Choroid plexus epithelial cell (primary cell): ENCODE measurements around the gene SPATA2.
"Not testable (repeated sequence)": the region's sequence is repeated elsewhere in the genome, so short reads cannot be mapped to it uniquely, and the experiment has no call there.

ENCODE experiments used
- DNase-seq: peaks from one replicate; pipeline ENCODE4 v3.0.0-alpha.2; 2010; ENCODE audit warnings: low read depth
- H3K4me3 ChIP-seq: 2 replicates; pipeline ENCODE4 v1.5.1; 2011; ENCODE audit warnings: low read depth, mild to moderate bottlenecking, control low read depth, low read length, moderate library complexity
- TF ChIP-seq, protein P1 (sequence below): conservative IDR thresholded peaks from 2 replicates; pipeline ENCODE4 v1.5.1; 2011; ENCODE audit warnings: low read depth, mild to moderate bottlenecking, control low read depth, inconsistent platforms, low read length, moderate library complexity

SPATA2 gene

DNA sequence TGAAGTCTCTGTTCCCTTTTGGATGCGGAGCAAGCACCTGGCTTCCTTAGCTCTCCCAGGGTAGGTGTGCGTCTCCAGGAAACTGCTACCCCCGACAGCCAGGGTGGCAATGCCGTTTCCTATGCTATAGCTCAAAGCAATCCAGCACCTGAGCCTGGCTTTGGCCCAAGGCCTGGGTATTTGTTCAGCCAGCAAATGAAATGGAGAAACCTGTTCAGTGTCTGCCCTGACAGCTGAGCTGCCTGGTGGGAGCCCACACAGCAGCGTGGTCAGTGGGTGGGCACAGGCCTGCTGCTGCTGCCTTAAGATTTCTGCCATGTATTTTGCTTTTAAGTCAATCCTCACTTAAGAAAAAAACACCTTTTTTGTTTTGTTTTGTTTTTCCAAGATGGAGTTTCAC lies 13.7 kb downstream of the SPATA2 start:
- no peak for DNase-seq
- TF ChIP-seq, protein P1, sequence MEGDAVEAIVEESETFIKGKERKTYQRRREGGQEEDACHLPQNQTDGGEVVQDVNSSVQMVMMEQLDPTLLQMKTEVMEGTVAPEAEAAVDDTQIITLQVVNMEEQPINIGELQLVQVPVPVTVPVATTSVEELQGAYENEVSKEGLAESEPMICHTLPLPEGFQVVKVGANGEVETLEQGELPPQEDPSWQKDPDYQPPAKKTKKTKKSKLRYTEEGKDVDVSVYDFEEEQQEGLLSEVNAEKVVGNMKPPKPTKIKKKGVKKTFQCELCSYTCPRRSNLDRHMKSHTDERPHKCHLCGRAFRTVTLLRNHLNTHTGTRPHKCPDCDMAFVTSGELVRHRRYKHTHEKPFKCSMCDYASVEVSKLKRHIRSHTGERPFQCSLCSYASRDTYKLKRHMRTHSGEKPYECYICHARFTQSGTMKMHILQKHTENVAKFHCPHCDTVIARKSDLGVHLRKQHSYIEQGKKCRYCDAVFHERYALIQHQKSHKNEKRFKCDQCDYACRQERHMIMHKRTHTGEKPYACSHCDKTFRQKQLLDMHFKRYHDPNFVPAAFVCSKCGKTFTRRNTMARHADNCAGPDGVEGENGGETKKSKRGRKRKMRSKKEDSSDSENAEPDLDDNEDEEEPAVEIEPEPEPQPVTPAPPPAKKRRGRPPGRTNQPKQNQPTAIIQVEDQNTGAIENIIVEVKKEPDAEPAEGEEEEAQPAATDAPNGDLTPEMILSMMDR: no peak
- no peak overlapping the region for H3K4me3 ChIP-seq

DNA sequence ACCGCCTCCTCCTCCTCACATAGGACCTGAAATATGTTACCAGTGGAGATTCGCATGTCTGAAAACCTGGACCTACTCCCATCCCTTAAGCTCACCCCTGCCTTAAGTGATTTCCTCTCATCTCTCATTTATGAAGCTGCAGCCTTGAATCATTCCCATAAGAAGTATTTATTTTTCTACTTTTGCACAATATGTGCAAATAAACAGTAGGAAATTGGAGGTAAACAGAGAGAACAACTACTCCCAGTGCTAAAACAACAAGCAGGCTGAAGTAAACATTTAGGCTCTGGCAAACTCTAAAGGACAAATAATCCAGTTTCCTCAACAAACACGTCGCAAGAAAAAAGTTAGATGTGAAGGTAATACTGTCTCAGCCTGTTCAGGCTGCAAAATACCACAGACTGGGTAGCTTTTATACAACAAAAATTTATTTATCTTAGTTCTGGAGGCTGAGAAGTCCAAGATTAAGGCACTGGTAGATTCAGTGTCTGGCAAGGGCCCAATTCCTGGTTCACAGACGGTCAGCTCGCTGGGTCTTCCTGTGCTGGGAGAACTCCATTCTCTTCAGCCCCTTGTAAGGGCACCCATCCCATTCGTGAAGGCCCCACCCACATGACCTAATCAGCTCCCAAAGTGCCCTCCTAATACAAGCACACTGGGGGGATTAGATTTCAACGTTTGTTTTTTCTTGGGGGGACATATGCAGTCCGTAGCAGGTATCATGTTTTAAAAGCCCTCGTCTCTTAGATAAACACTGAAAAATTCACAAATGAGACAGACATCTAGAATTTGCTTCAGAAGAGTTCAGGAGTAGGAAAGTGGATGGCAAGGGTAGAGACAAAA lies 15.6 kb downstream of the SPATA2 start:
- no peak overlapping the region for H3K4me3 ChIP-seq

DNA sequence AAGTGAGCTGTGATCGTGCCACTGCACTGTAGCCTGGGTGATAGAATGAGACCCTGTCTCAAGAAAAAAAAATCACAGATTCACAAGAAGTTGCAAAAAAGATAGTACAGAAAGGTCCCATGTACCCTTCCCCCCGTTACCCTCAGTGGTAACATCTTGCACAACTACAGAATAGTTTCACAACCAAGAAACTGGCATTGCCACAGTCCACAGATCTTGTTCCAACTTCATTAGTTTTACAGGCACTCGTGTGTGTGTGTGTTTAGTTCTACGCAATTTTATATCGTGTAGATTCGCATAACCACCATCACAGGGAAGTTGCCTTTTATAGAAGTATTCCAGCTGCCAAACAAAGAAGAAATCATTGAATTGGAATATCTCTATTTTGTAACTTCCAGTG lies 19.1 kb downstream of the SPATA2 start:
- DNase-seq: no peak
- TF ChIP-seq, protein P1: no peak
- H3K4me3 ChIP-seq: no peak overlapping the region

More for the DNA sequence above, 15.6 kb downstream of the SPATA2 start:
- no peak for DNase-seq
- TF ChIP-seq, protein P1: no peak

DNA sequence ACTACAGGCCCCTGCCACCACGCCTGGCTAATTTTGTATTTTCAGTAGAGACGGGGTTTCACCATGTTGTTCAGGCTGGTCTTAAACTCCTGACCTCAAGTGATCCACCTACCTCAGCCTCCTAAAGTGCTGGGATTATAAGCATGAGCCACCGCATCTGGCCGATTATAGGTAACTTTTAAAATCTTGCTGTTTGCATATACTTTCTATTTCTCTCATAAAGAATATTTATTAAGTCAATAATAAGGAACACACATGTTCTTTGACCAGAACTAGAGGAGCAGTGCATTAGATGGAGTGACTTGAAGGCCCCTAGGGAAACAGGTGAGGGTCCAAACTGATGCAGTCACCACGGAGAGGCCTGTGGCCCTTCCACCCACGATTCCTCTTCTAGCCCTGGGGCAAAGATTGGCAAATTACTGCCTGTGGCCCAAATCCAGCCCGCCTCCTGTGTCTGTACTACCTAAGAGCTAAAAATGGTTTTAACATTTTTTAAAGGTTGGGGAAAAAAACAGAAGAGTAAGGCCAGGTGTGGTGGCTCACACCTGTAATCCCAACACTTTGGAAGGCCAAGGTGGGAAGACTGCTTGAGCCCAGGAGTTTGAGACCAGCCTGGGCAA lies 19.7 kb downstream of the SPATA2 start:
- H3K4me3 ChIP-seq, DNase-seq: not testable (repeated sequence)

DNA sequence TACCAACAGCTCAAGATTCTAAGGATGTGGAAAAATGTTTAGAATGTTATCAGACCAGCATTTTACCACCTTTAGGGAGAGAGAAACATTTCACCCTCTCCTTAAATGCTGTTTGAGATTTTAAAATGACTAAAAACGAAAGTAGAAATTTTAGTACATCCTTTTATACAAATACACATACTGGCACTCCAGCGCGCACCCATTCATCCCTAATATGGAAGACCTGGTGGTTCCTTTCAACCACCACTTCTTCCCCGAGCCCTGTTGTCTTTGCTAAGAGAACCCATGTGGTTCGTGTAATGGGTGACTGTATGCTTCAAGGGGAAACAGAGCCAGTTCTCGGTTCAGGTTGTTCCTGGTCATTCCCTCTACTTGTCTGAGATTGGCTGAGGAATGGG lies 21.3 kb downstream of the SPATA2 start:
- TF ChIP-seq, protein P1: no peak
- H3K4me3 ChIP-seq: no peak overlapping the region
- no peak for DNase-seq

DNA sequence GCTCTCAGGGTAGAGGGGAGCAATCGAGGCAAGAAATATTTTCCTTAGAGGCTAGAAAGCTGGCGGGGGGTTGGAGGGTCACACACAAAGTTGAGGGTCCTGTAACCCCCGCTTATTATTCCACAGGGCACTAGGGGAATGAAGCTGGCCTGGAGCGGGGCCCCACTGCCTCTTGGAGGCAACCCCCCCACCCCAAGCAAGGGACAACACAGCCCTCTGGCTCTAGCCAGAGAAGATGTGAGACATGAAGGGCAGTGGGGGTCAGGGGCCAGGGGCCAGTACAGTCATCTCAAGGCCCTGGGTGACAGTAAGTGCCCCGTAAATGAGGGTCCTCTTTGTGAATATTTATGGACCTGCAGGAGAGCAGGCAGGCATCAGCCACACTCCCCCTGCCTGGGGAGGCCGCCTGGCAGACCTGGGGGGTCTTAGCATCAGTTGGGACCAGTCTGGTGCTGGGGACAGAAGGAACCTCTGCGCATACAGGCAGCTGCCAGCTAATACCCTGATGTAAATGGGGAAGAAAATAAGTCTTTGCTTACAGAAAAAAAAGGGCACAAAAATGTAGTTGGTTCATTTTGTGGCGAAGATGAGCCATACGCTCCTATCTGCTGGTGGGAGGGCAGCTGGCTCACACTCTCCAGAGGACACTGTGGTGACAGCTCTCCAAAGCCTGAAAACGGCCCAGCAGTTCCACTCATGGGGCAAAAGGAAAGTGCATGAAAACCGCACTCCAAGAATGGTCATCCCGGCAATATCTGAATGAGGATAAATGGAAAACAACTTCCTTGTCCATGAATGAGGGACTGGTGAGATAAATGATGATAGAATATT lies 21.9 kb downstream of the SPATA2 start:
- TF ChIP-seq, protein P1: no peak
- H3K4me3 ChIP-seq: no peak overlapping the region
- no peak for DNase-seq

DNA sequence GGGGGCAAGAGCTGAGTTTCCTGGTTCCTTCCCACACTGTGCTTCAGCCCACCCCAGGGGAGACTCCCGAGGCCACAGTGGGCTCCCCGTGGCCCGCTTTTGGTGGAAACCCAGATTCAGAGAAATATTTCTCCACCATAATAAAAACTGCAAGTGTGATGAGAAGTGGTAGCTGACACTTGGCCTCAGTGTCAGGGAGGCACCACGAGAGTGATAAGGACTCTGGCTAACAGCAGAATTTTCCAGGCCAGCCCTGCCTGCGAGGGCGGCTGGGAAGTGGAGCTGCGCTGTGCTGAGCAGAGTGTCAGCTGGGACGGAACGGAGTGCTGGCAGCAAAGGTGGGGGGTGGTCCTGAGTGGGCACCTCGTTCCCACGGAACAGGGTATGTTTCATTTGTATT lies 22.5 kb downstream of the SPATA2 start:
- H3K4me3 ChIP-seq: no peak overlapping the region
- DNase-seq: no peak
- TF ChIP-seq, protein P1: no peak
